HCT116 (cell line): ENCODE data around the gene CELF4. TPM values are rescaled to one million over a fixed set of nuclear protein-coding genes. Genes with fewer than 3 reads are reported as not detected.

ENCODE experiments used
- ATAC-seq: fragments of 200-7000 bp; cut with Tn5 transposase; 2 replicates; pipeline ENCODE4 v1.9.1; 2020; ENCODE audit warnings: mild to moderate bottlenecking, moderate library complexity
- BruUV-seq: library from RNA; stranded (reverse); fragments of 400-500 nt; replicated peaks from 2 replicates; lab custom pipeline; 2021; lab: Mats Ljungman, UMichigan
- CTCF ChIA-PET: fragments of 300-600 bp; sonication (Branson Sonifier 250); formaldehyde crosslinking; loops from one replicate; lab custom pipeline; 2021; ENCODE audit warnings: antibody characterized with exemption; lab: Charles Lee
- POLR2A ChIA-PET: fragments of 300-600, 350-600 bp; sonication (Branson Sonifier 250); formaldehyde crosslinking; loops from one replicate; lab custom pipeline; 2021; ENCODE audit warnings: antibody characterized with exemption; lab: Charles Lee
- RAD21 ChIA-PET, 2 experiments: fragments of 300-600 bp; sonication (Branson Sonifier 250); formaldehyde crosslinking; loops; one replicate each; lab custom pipeline; 2023; ENCODE audit warnings: low total read pairs in 2 of 2; ENCODE audit not compliant: uncharacterized antibody in 2 of 2, unreplicated experiment in 2 of 2, low non-redundant PET in 1 of 2; lab: Charles Lee
- DNase-seq: peaks from one replicate; pipeline ENCODE4 v3.0.0-alpha.2; 2010; ENCODE audit warnings: low read depth, low spot score
- H2AFZ ChIP-seq: fragments of 200-600 bp; shearing (Covaris generic), sonication (generic); 2 replicates; pipeline ENCODE4 v1.6.1; 2017; ENCODE audit warnings: low read depth, mixed run types, mixed read lengths, antibody characterized with exemption, low read length; ENCODE audit not compliant: poor library complexity, severe bottlenecking
- H3K27ac ChIP-seq: 2 replicates; pipeline ENCODE4 v1.5.1; 2012; ENCODE audit warnings: low read depth, low read length
- H3K27me3 ChIP-seq: fragments of 200-600 bp; sonication (generic); 2 replicates; pipeline ENCODE4 v1.6.1; 2016; ENCODE audit warnings: mixed run types, low read length, mixed read lengths; ENCODE audit not compliant: insufficient read depth
- H3K36me3 ChIP-seq, 2 experiments: fragments of 200-500 bp in 1 of 2; fragments of 200-600 bp in 1 of 2; sonication (Bioruptor generic) in 1 of 2; sonication (generic) in 1 of 2; 2 replicates each; pipeline versions ENCODE4 v1.5.1 to v1.6.1; 2014 to 2016; ENCODE audit warnings: low read length in 2 of 2, inconsistent platforms in 1 of 2, mixed read lengths in 1 of 2, mixed run types in 1 of 2; ENCODE audit not compliant: insufficient read depth in 2 of 2, control insufficient read depth in 1 of 2
- H3K4me1 ChIP-seq, 2 experiments: fragments of 200-600 bp in 1 of 2; sonication (generic) in 1 of 2; 2 replicates each; pipeline versions ENCODE4 v1.5.1 to v1.6.1; 2012 to 2017; ENCODE audit warnings: low read length in 2 of 2, inconsistent platforms in 1 of 2, mild to moderate bottlenecking in 1 of 2, mixed read lengths in 1 of 2, mixed run types in 1 of 2, moderate library complexity in 1 of 2; ENCODE audit not compliant: insufficient read depth in 2 of 2, control insufficient read depth in 1 of 2
- H3K4me2 ChIP-seq: fragments of 200-600 bp; sonication (generic); 2 replicates; pipeline ENCODE4 v1.6.1; 2017; ENCODE audit warnings: mixed run types, low read length, mixed read lengths
- H3K4me3 ChIP-seq, 2 experiments: fragments of 200-600 bp in 1 of 2; sonication (generic) in 1 of 2; replicated peaks in 1 of 2; 2 replicates each; pipeline ENCODE4 v1.5.1; 2011 to 2016; ENCODE audit warnings: low read length in 2 of 2, control low read depth in 1 of 2, low read depth in 1 of 2, mild to moderate bottlenecking in 1 of 2, mixed read lengths in 1 of 2, mixed run types in 1 of 2
- H3K79me2 ChIP-seq: fragments of 200-600 bp; sonication (generic); 2 replicates; pipeline ENCODE4 v1.6.1; 2017; ENCODE audit warnings: mild to moderate bottlenecking, mixed run types, low read length, moderate library complexity, mixed read lengths; ENCODE audit not compliant: insufficient read depth
- H3K9ac ChIP-seq: fragments of 200-600 bp; sonication (generic); 2 replicates; pipeline ENCODE4 v1.6.1; 2016; ENCODE audit warnings: low read length, mixed read lengths
- H3K9me2 ChIP-seq: fragments of 200-600 bp; sonication (generic), shearing (Covaris generic); 2 replicates; pipeline ENCODE4 v1.6.1; 2017; ENCODE audit warnings: mixed run types, mild to moderate bottlenecking, moderate library complexity; ENCODE audit not compliant: insufficient read depth
- H3K9me3 ChIP-seq, 2 experiments: fragments of 200-500 bp in 1 of 2; fragments of 200-600 bp in 1 of 2; sonication (Bioruptor generic) in 1 of 2; sonication (generic) in 1 of 2; 2 replicates each; pipeline ENCODE4 v1.6.1; 2014 to 2017; ENCODE audit warnings: low read length in 2 of 2, mixed read lengths in 2 of 2, inconsistent platforms in 1 of 2, low read depth in 1 of 2, mild to moderate bottlenecking in 1 of 2, mixed run types in 1 of 2, moderate library complexity in 1 of 2; ENCODE audit not compliant: control insufficient read depth in 1 of 2, insufficient read depth in 1 of 2
- H4K20me1 ChIP-seq: fragments of 200-600 bp; sonication (generic), shearing (Covaris generic); 2 replicates; pipeline ENCODE4 v1.6.1; 2017; ENCODE audit warnings: mixed run types, mild to moderate bottlenecking, moderate library complexity; ENCODE audit not compliant: insufficient read depth
- ATF3 ChIP-seq: IDR thresholded peaks from 2 replicates; pipeline ENCODE4 v1.6.1; 2012
- CEBPB ChIP-seq: IDR thresholded peaks from 2 replicates; pipeline ENCODE4 v1.6.1; 2012; ENCODE audit warnings: low read depth
- CTCF ChIP-seq, 3 experiments: fragments of 200-600 bp in 1 of 3; sonication (generic) in 1 of 3; IDR thresholded peaks in 2 of 3; conservative IDR thresholded peaks in 1 of 3; 2 replicates each; pipeline ENCODE4 v1.5.1; 2012 to 2017; ENCODE audit warnings: low read depth in 2 of 3, low read length in 2 of 3, antibody characterized with exemption in 1 of 3, borderline replicate concordance in 1 of 3, control low read depth in 1 of 3, mild to moderate bottlenecking in 1 of 3, mixed read lengths in 1 of 3, mixed run types in 1 of 3, moderate library complexity in 1 of 3; ENCODE audit not compliant: insufficient read depth in 1 of 3
- EGR1 ChIP-seq: IDR thresholded peaks from 2 replicates; pipeline ENCODE4 v1.6.1; 2012; ENCODE audit warnings: low read depth
- ELF1 ChIP-seq: IDR thresholded peaks from 2 replicates; pipeline ENCODE4 v1.6.1; 2012; ENCODE audit warnings: low read depth, borderline replicate concordance
- EZH2phosphoT487 ChIP-seq: fragments of 200-600 bp; IDR thresholded peaks from 2 replicates; pipeline ENCODE4 v1.6.1; 2018; ENCODE audit warnings: antibody characterized with exemption, borderline replicate concordance
- JUND ChIP-seq: IDR thresholded peaks from 2 replicates; pipeline ENCODE4 v1.6.1; 2012
- MAX ChIP-seq: IDR thresholded peaks from 2 replicates; pipeline ENCODE4 v1.6.1; 2012
- POLR2A ChIP-seq: IDR thresholded peaks from 2 replicates; pipeline ENCODE4 v1.7.0; 2011; ENCODE audit warnings: borderline replicate concordance; ENCODE audit not compliant: insufficient read depth, insufficient read length; ENCODE audit errors: extremely low read depth
- POLR2AphosphoS5 ChIP-seq: IDR thresholded peaks from 2 replicates; pipeline ENCODE4 v1.6.1; 2011; ENCODE audit warnings: mild to moderate bottlenecking, low read depth, low read length, moderate library complexity
- RAD21 ChIP-seq: IDR thresholded peaks from 2 replicates; pipeline ENCODE4 v1.6.1; 2012; ENCODE audit warnings: low read depth, mild to moderate bottlenecking
- REST ChIP-seq: IDR thresholded peaks from 2 replicates; pipeline ENCODE4 v1.6.1; 2012; ENCODE audit warnings: low read depth
- SRF ChIP-seq: IDR thresholded peaks from 2 replicates; pipeline ENCODE4 v1.6.1; 2012; ENCODE audit warnings: low read depth
- YY1 ChIP-seq: IDR thresholded peaks from 2 replicates; pipeline ENCODE4 v1.6.1; 2011; ENCODE audit warnings: low read length, low read depth, moderate library complexity, mild to moderate bottlenecking; ENCODE audit not compliant: insufficient replicate concordance; ENCODE audit errors: extremely low read depth
- ZFX ChIP-seq: fragments of 450-650 bp; IDR thresholded peaks from 2 replicates; pipeline ENCODE4 v1.6.1; 2017
- ZNF274 ChIP-seq: fragments of 200-500 bp; sonication (Bioruptor generic); IDR thresholded peaks from 2 replicates; pipeline ENCODE4 v1.6.1; 2014; ENCODE audit warnings: mild to moderate bottlenecking, low read depth, low read length, inconsistent platforms
- intact Hi-C: fragments of 100-400 bp; cut with micrococcal nuclease; formaldehyde crosslinking; loops from 2 replicates; pipeline ENCODE4 v1.10.0; 2022
- total RNA-seq: library from RNA; stranded (reverse); gene quantifications from one replicate; pipeline ENCODE4 v1.2.1, GENCODE V29; 2021; ENCODE audit not compliant: unreplicated experiment

Gene CELF4
- total RNA-seq, 1 experiment from 2014 or later: not detected

- no peaks in the 10 kb centered on the region for H3K79me2 ChIP-seq
- CTCF ChIA-PET: interaction anchor here (0.7 kb wide), 1 partner anchor 88 kb away, joined by 3 read pairs; no protein-coding TSS in a partner anchor
- intact Hi-C loops: no loop called here
- BruUV-seq: no TSS peak
- H3K36me3 ChIP-seq: no peaks in the 10 kb centered on the region
- H2AFZ ChIP-seq: no peak overlapping the region
- no peaks in the 10 kb centered on the region for H3K9me2 ChIP-seq
- no peak overlapping the region for H3K4me3 ChIP-seq
- H3K27ac ChIP-seq: no peak overlapping the region
- TF ChIP-seq ZFX: no peak
- TF ChIP-seq RAD21: no peak
- TF ChIP-seq CEBPB: no peak
- TF ChIP-seq CTCF (IDR thresholded peaks at IDR 0.05 in 2 of 3, conservative IDR thresholded peaks at IDR 0.05 in 1 of 3; ENCODE audit: borderline replicate concordance in 1 of 3, insufficient read depth in 1 of 3, low read depth in 2 of 3, low read length in 2 of 3): no peak
- no peak for TF ChIP-seq SRF
- no peak for TF ChIP-seq JUND
- no peak for TF ChIP-seq POLR2AphosphoS5
- TF ChIP-seq POLR2A: no peak
- TF ChIP-seq ATF3: no peak
- TF ChIP-seq MAX: no peak
- no peak for TF ChIP-seq ZNF274
- no peak for TF ChIP-seq REST
- TF ChIP-seq EGR1: no peak
- no peak for TF ChIP-seq ELF1
- no peak for TF ChIP-seq YY1
- no peak for TF ChIP-seq EZH2phosphoT487
- POLR2A ChIA-PET: no interaction called here
- no peak for DNase-seq
- H3K4me1 ChIP-seq: no peaks in the 10 kb centered on the region
- H4K20me1 ChIP-seq: no peaks in the 10 kb centered on the region
- H3K4me2 ChIP-seq: no peak overlapping the region
- H3K9ac ChIP-seq: no peak overlapping the region
- peaks cover 61% of the 10 kb centered on the region for H3K27me3 ChIP-seq
- H3K9me3 ChIP-seq: no peaks in the 10 kb centered on the region
- ATAC-seq: no peak
- RAD21 ChIA-PET: no interaction called here
Measured at GRCh38 chr18:37532917-37533316, 32.7 kb downstream of the CELF4 start.
